IgD-negative memory B cell (primary cell): ENCODE data around the gene FGF18. TPM values are rescaled to one million over a fixed set of nuclear protein-coding genes. Genes with fewer than 3 reads are reported as not detected.

Experiments used
- H3K27ac Mint-ChIP-seq, 3 donors: one replicate each; pipeline ENCODE4 v1.8.0; 2020 to 2022; ENCODE audit warnings: mild to moderate bottlenecking in 3 of 3, mixed read lengths in 3 of 3, moderate library complexity in 1 of 3
- H3K27me3 Mint-ChIP-seq: one replicate; pipeline ENCODE4 v1.8.0; 2021; ENCODE audit warnings: mixed read lengths
- H3K36me3 Mint-ChIP-seq: one replicate; pipeline ENCODE4 v1.8.0; 2020; ENCODE audit warnings: mild to moderate bottlenecking, mixed read lengths
- H3K4me1 Mint-ChIP-seq, 3 donors: one replicate each; pipeline ENCODE4 v1.8.0; 2020 to 2022; ENCODE audit warnings: mixed read lengths in 3 of 3, mild to moderate bottlenecking in 1 of 3
- H3K4me3 Mint-ChIP-seq, 4 donors: one replicate each; pipeline ENCODE4 v1.8.0; 2020 to 2022; ENCODE audit warnings: mild to moderate bottlenecking in 4 of 4, mixed read lengths in 4 of 4, moderate library complexity in 3 of 4
- H3K9me3 Mint-ChIP-seq, 3 donors: one replicate each; pipeline ENCODE4 v1.8.0; 2020 to 2021; ENCODE audit warnings: mixed read lengths in 3 of 3, mild to moderate bottlenecking in 1 of 3
- polyA plus RNA-seq: library from polyadenylated mRNA; unstranded; fragments of 300-500 nt; fragmentation: Illumina TruSeq; gene quantifications from one replicate; pipeline ENCODE4 v1.2.3, GENCODE V29; 2021

The FGF18 gene
- polyA plus RNA-seq, 1 donor from 2014 or later = not detected

DNA sequence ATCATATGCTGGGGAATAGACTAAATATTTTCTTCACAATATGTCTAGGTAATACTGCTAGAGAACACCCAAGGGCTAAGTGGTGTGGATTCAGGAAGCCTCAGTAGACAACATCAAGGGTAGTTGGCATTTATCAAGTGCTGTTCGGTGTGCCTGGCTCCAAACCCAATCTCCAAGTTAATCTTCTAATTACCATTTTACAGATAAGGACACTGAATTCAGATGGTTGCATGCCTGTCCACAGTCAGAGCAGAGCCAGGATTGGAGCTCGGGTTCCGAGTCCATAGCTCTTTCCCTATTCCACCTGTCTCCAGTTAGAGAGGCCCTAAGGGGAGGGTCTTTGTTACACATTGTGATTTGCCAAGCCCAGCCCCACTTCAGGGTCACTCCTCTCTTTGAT lies 58.2 kb downstream of the FGF18 start:
- H3K27ac Mint-ChIP-seq = no peak overlapping the region

GRCh38 chr5:171478946-171479775 lies 59.7 kb downstream of the FGF18 start:
- no peak overlapping the region for H3K4me3 Mint-ChIP-seq
- peaks cover 6% of the 10 kb centered on the region for H3K27me3 Mint-ChIP-seq
- H3K27ac Mint-ChIP-seq = no peak overlapping the region
- peaks cover 0 to 5% (median 0%) of the 10 kb centered on the region in 3 donors for H3K9me3 Mint-ChIP-seq
- H3K36me3 Mint-ChIP-seq = peaks cover 2% of the 10 kb centered on the region
- peaks cover 0 to 2% (median 0%) of the 10 kb centered on the region in 3 donors for H3K4me1 Mint-ChIP-seq

More for the DNA sequence above, 58.2 kb downstream of the FGF18 start:
- H3K36me3 Mint-ChIP-seq = peaks cover 5% of the 10 kb centered on the region
- peaks cover 0 to 6% (median 0%) of the 10 kb centered on the region in 3 donors for H3K9me3 Mint-ChIP-seq
- H3K27me3 Mint-ChIP-seq = peaks cover 6% of the 10 kb centered on the region
- peaks cover 0 to 2% (median 0%) of the 10 kb centered on the region in 3 donors for H3K4me1 Mint-ChIP-seq
- H3K4me3 Mint-ChIP-seq = no peak overlapping the region

DNA sequence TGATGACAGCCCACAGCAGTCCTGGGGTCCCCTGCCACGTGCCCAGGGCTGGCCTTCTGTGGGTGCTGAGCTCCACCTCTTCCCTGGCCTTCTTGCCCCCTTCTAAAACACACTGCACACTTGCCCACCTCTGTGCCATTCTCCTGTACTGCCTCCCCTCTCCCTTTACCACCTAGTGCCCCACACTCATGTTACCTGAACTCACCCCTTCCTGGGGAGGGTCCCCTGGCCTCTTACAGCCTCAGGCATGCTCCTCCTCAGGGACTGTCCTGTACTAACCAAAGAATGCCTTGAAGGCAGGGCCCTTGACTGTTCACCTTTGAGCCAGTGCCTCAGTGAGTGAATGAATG lies 60.3 kb downstream of the FGF18 start:
- Mint-ChIP-seq H3K4me3 (no peak overlapping the region), H3K27ac (no peak overlapping the region), H3K36me3 (peaks cover 2% of the 10 kb centered on the region), H3K9me3 (peaks cover 0 to 3% (median 0%) of the 10 kb centered on the region in 3 donors), H3K27me3 (peaks cover 6% of the 10 kb centered on the region), H3K4me1 (peaks cover 0 to 4% (median 0%) of the 10 kb centered on the region in 3 donors)

GRCh38 chr5:171480239-171480638 lies 60.8 kb downstream of the FGF18 start:
- Mint-ChIP-seq H3K9me3 (peaks cover 0 to 2% (median 0%) of the 10 kb centered on the region in 3 donors), H3K27me3 (peaks cover 6% of the 10 kb centered on the region), H3K27ac (no peak overlapping the region), H3K4me1 (peaks cover 0 to 4% (median 0%) of the 10 kb centered on the region in 3 donors), H3K36me3 (peaks cover 2% of the 10 kb centered on the region), H3K4me3 (no peak overlapping the region)

GRCh38 chr5:171481571-171482433 lies 62.4 kb downstream of the FGF18 start:
- Mint-ChIP-seq H3K4me1 (peaks cover 0 to 4% (median 0%) of the 10 kb centered on the region in 3 donors), H3K27me3 (peaks cover 8% of the 10 kb centered on the region), H3K36me3 (no peaks in the 10 kb centered on the region), H3K4me3 (no peak overlapping the region), H3K9me3 (peaks cover 0 to 2% (median 0%) of the 10 kb centered on the region in 3 donors), H3K27ac (no peak overlapping the region)

DNA sequence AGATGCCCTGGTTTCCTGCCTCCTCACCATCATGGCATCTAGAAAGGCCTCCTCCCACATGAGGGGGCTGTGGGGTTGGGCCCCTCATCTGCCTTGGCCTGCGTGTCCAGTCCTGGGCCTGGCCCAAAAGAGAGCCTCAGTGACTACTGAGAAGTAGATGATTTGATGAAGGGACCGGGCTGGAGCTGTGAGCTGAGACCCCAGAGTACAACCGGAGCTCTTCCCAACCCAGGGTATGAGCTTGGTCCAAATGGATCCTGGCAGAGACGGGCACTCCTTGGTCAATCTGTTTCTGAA lies 62.9 kb downstream of the FGF18 start:
- Mint-ChIP-seq H3K27ac (no peak overlapping the region), H3K4me3 (no peak overlapping the region), H3K4me1 (peaks cover 0 to 4% (median 0%) of the 10 kb centered on the region in 3 donors), H3K9me3 (peaks cover 0 to 2% (median 0%) of the 10 kb centered on the region in 3 donors), H3K36me3 (no peaks in the 10 kb centered on the region), H3K27me3 (peaks cover 8% of the 10 kb centered on the region)

GRCh38 chr5:171483551-171484135 lies 64.2 kb downstream of the FGF18 start:
- peaks cover 12% of the 10 kb centered on the region for H3K27me3 Mint-ChIP-seq
- H3K27ac Mint-ChIP-seq = no peak overlapping the region
- no peaks in the 10 kb centered on the region for H3K36me3 Mint-ChIP-seq
- no peak overlapping the region for H3K4me3 Mint-ChIP-seq
- H3K4me1 Mint-ChIP-seq = peaks cover 0 to 4% (median 0%) of the 10 kb centered on the region in 3 donors
- no peaks in the 10 kb centered on the region for H3K9me3 Mint-ChIP-seq

DNA sequence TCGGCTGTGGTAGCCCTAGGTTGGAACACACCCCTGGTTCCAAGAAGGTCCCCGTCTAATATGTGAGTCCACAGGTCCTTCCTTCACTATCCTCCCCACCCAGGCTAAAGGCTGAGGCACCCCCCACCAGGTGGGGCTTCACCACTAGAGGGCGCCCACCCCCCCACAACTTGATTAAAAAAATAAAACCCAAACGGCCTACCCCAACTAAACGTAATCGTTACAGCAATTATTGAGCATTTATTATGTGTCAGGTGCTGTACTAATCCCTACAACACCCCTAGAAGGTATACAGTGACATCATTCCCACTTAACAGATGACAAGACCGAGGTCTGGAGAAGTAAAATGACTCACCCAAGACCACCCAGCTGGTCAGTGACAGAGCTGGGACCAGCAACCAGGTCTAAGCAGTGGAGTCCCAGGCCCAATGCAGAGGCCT lies 65.0 kb downstream of the FGF18 start:
- H3K4me1 Mint-ChIP-seq = peaks cover 0 to 4% (median 0%) of the 10 kb centered on the region in 3 donors
- H3K9me3 Mint-ChIP-seq = no peaks in the 10 kb centered on the region
- peak overlapping the region in 1 of 3 donors; percentile 71 for H3K27ac Mint-ChIP-seq
- no peaks in the 10 kb centered on the region for H3K36me3 Mint-ChIP-seq
- H3K4me3 Mint-ChIP-seq = no peak overlapping the region
- H3K27me3 Mint-ChIP-seq = peaks cover 12% of the 10 kb centered on the region

DNA sequence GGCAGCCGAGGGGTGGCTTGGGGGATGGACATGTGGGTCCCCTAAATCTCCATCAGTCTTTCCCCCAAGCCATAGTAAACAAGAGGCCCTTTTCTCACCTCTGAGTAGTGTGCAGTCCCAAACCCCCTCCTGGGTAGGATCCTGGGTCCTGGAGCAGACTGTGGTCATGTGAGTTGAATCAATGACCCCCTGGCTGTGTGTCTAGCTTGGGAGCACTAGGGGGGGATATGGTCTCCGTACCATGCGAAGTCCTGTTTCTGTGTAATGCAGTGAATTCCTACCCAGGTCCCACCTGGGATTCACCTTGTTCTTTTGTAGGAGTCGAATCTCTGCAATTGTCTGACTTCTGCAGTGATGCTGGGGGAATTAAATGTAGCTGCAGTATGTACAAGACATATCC lies 66.2 kb downstream of the FGF18 start:
- H3K27me3 Mint-ChIP-seq = peaks cover 12% of the 10 kb centered on the region
- H3K4me3 Mint-ChIP-seq = no peak overlapping the region
- no peaks in the 10 kb centered on the region for H3K9me3 Mint-ChIP-seq
- peaks cover 0 to 2% (median 0%) of the 10 kb centered on the region in 3 donors for H3K4me1 Mint-ChIP-seq
- no peaks in the 10 kb centered on the region for H3K36me3 Mint-ChIP-seq
- no peak overlapping the region for H3K27ac Mint-ChIP-seq

- peaks cover 8% of the 10 kb centered on the region for H3K27me3 Mint-ChIP-seq
- H3K4me1 Mint-ChIP-seq = peaks cover 0 to 2% (median 0%) of the 10 kb centered on the region in 3 donors
- H3K9me3 Mint-ChIP-seq = no peaks in the 10 kb centered on the region
- no peaks in the 10 kb centered on the region for H3K36me3 Mint-ChIP-seq
- H3K4me3 Mint-ChIP-seq = no peak overlapping the region
- no peak overlapping the region for H3K27ac Mint-ChIP-seq
Measured at GRCh38 chr5:171486613-171487012, 67.2 kb downstream of the FGF18 start.

GRCh38 chr5:171488876-171489275 lies 69.4 kb downstream of the FGF18 start:
- peaks cover 0 to 3% (median 0%) of the 10 kb centered on the region in 3 donors for H3K9me3 Mint-ChIP-seq
- no peaks in the 10 kb centered on the region for H3K36me3 Mint-ChIP-seq
- H3K27me3 Mint-ChIP-seq = peaks cover 9% of the 10 kb centered on the region
- no peak overlapping the region for H3K27ac Mint-ChIP-seq
- peaks cover 0 to 2% (median 0%) of the 10 kb centered on the region in 3 donors for H3K4me1 Mint-ChIP-seq
- H3K4me3 Mint-ChIP-seq = no peak overlapping the region

GRCh38 chr5:171492781-171493180 lies 73.3 kb downstream of the FGF18 start:
- peaks cover 0 to 3% (median 0%) of the 10 kb centered on the region in 3 donors for H3K9me3 Mint-ChIP-seq
- H3K4me3 Mint-ChIP-seq = no peak overlapping the region
- H3K4me1 Mint-ChIP-seq = no peaks in the 10 kb centered on the region
- H3K27ac Mint-ChIP-seq = peak overlapping the region in 1 of 3 donors; percentile 10
- peaks cover 10% of the 10 kb centered on the region for H3K27me3 Mint-ChIP-seq
- H3K36me3 Mint-ChIP-seq = no peaks in the 10 kb centered on the region

DNA sequence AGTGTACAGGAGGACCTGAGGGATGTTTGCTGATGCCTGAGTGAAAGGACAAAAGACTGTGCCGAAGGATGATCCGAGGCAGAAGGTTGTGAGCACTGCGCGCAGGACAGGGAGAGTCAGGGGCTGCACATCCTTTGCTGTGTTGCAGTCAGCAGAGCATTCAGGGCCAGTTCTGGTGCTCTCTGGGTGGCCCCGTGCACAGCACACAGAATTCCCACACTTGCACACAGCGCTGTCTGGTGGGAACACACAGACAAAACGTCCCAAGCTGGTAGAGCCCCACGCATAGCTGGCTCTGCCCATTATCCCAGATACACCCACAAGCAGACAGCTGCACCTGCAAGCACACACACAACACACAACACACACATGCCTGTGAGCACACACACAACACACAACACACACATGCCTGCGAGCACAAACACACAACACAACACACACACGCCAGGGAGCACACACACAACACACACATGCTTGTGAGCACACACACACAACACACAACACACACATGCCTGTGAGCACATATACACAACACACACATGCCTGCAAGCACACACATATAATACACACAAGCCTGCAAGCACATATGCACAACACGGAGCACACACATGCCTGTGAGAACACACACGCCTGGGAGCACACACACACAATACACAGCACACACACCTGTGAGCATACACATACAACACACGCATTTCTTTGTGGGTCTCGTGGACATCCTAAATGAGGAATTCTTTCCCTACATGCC lies 74.4 kb downstream of the FGF18 start:
- Mint-ChIP-seq H3K4me3 (no peak overlapping the region), H3K27me3 (peaks cover 9% of the 10 kb centered on the region), H3K4me1 (no peaks in the 10 kb centered on the region), H3K27ac (no peak overlapping the region), H3K9me3 (peaks cover 0 to 3% (median 0%) of the 10 kb centered on the region in 3 donors), H3K36me3 (no peaks in the 10 kb centered on the region)

DNA sequence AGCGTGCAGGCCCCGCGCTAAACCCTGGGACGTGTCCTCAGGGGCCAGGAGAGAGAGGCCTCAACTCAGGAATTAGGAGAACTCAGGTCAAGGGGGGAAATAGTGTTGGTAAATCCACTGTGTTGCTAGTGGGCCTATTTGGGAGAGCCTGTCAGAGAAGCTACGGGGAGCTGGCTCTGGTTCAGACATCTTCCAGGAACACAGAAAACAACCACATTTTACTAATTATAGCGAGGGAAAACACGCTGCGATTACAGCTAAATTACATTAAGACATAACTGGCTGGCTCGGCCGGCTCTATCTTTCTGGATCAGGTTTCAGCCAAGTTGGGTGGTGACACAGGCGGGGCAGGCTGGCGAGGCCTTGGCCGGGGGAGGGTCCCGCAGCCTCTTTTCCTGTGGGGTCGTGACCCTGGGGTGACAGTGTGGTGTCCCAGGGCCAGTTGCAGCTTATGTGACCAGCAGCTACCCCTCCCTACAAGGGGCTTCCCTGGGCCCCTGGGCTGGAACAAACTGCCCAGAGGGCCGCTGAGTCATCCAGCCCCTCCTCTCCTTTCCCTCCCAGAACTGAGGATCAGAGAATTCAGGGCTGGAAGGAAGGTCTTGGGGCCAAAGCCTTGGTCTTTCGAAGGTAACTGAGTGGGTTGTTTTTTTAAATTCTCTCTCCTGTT lies 75.1 kb downstream of the FGF18 start:
- no peaks in the 10 kb centered on the region for H3K36me3 Mint-ChIP-seq
- peak overlapping the region in 1 of 4 donors; percentile 79 for H3K4me3 Mint-ChIP-seq
- H3K27me3 Mint-ChIP-seq = peaks cover 9% of the 10 kb centered on the region
- no peaks in the 10 kb centered on the region for H3K4me1 Mint-ChIP-seq
- H3K9me3 Mint-ChIP-seq = peaks cover 0 to 3% (median 0%) of the 10 kb centered on the region in 3 donors
- H3K27ac Mint-ChIP-seq = no peak overlapping the region
